Astrocyte (in vitro differentiated cells and primary cell): ENCODE results near the gene SPPL2B.

Experiments
- EZH2 ChIP-seq: IDR thresholded peaks from 2 replicates; pipeline ENCODE4 v1.6.1; 2012; ENCODE audit warnings: mild to moderate bottlenecking, low read length, inconsistent platforms; ENCODE audit not compliant: insufficient read depth
- TF ChIP-seq, protein P1 (sequence below): IDR thresholded peaks from 2 replicates; pipeline ENCODE4 v1.5.1; 2011; ENCODE audit warnings: low read depth, mild to moderate bottlenecking, inconsistent platforms, low read length, moderate library complexity; ENCODE audit not compliant: insufficient read depth

DNA sequence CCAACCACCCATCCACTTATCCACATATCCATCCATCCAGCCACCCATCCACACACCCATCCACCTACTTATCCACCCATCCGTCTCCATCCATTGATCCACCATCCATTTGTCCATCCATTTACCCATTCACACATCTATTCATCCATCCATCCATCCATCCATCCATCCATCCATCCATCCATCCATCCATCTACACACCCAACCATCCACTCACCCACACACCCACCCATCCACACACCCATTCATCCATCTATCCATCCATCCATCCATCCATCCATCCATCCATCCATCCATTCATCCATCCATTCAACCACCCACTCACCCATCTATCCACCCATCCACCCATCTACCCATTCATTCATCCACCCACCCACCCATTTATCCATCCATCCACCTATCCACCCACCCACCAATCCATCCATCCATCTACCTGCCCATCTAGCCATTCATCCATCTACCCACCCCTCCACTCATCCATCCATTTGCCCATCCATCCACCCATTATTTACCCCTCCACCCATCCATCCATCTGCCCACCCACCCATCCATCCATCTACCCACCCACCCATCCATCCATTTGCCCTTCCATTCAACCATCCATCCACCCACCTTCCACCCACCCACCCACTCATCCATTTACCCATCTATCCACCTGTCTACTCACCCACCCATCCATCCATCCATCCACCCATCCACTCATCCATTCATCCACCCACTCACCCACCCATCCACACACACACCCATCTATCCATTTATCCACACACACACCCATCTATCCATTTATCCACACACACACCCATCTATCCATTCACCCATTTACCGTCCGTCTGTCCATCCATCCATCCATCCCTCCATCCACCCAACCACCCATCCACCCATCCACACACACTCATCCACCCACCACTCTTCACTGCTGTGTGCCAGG, 29.1 kb downstream of the SPPL2B start:
- TF ChIP-seq, protein P1, sequence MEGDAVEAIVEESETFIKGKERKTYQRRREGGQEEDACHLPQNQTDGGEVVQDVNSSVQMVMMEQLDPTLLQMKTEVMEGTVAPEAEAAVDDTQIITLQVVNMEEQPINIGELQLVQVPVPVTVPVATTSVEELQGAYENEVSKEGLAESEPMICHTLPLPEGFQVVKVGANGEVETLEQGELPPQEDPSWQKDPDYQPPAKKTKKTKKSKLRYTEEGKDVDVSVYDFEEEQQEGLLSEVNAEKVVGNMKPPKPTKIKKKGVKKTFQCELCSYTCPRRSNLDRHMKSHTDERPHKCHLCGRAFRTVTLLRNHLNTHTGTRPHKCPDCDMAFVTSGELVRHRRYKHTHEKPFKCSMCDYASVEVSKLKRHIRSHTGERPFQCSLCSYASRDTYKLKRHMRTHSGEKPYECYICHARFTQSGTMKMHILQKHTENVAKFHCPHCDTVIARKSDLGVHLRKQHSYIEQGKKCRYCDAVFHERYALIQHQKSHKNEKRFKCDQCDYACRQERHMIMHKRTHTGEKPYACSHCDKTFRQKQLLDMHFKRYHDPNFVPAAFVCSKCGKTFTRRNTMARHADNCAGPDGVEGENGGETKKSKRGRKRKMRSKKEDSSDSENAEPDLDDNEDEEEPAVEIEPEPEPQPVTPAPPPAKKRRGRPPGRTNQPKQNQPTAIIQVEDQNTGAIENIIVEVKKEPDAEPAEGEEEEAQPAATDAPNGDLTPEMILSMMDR: no peak
- TF ChIP-seq EZH2: no peak
